K562 (cell line): Measurements from ENCODE around the gene DOCK1. TPM values are rescaled to one million over a fixed set of nuclear protein-coding genes. Genes with fewer than 3 reads are reported as not detected.

ENCODE experiments used
- PHB2 ChIP-seq: fragments of 450-650 bp; IDR thresholded peaks from 2 replicates; pipeline ENCODE4 v1.6.1; 2017; ENCODE audit warnings: low read depth
- POLR2G ChIP-seq: fragments of 200-400 bp; formaldehyde crosslinking; IDR thresholded peaks from 2 replicates; pipeline ENCODE4 v1.6.1; 2017; ENCODE audit warnings: low read depth, mild to moderate bottlenecking, antibody characterized with exemption, low read length, moderate library complexity
- polyA plus RNA-seq, 8 experiments: library from polyadenylated mRNA; depleted of rRNA in 4 of 8; stranded (reverse) in 5 of 8; unstranded in 3 of 8; fragments of >200 nt; fragmentation: Nextera tagmentation in 2 of 8; fragmentation: Illumina TruSeq in 1 of 8; extraction: Ambion mirVana in 2 of 8; extraction: Trizol in 1 of 8; gene quantifications; 2 replicates each; pipeline versions ENCODE4 v1.2.1 to v1.2.3, GENCODE V29; 2011 to 2014; ENCODE audit warnings: inconsistent platforms in 1 of 8, missing spikeins in 1 of 8
- total RNA-seq, 7 experiments: library from RNA; depleted of rRNA in 6 of 7; stranded (reverse); fragments of >200 nt in 6 of 7; fragmentation: Illumina TruSeq in 2 of 7; extraction: Trizol in 2 of 7; gene quantifications; 2 replicates each; pipeline versions ENCODE4 v1.2.1 to v1.2.3, GENCODE V29; 2011 to 2021; ENCODE audit warnings: low replicate concordance in 1 of 7
- TF ChIP-seq, protein P1 (sequence below): sonication (generic); formaldehyde crosslinking; IDR thresholded peaks from 2 replicates; pipeline ENCODE4 v1.8.1; 2023; ENCODE audit warnings: mild to moderate bottlenecking, missing genetic modification reagents
- TF ChIP-seq, protein P2 (sequence below), 2 experiments: fragments of 450-650 bp in 1 of 2; IDR thresholded peaks; 2 replicates each; pipeline ENCODE4 v1.6.1; 2011 to 2017; ENCODE audit warnings: low read depth in 2 of 2, antibody characterized with exemption in 1 of 2, borderline replicate concordance in 1 of 2, low read length in 1 of 2, mild to moderate bottlenecking in 1 of 2, mixed read lengths in 1 of 2; ENCODE audit not compliant: control insufficient read depth in 1 of 2

The DOCK1 gene
- total and polyA plus RNA-seq, 9 of the 15 experiments (the other 6 are each of a cell fraction or from before 2014, with no cell fraction given) = 0.31 TPM; not detected in 8

GRCh38 chr10:127151541-127151940, 246.3 kb downstream of the DOCK1 start (continued):
- TF ChIP-seq, protein P1, sequence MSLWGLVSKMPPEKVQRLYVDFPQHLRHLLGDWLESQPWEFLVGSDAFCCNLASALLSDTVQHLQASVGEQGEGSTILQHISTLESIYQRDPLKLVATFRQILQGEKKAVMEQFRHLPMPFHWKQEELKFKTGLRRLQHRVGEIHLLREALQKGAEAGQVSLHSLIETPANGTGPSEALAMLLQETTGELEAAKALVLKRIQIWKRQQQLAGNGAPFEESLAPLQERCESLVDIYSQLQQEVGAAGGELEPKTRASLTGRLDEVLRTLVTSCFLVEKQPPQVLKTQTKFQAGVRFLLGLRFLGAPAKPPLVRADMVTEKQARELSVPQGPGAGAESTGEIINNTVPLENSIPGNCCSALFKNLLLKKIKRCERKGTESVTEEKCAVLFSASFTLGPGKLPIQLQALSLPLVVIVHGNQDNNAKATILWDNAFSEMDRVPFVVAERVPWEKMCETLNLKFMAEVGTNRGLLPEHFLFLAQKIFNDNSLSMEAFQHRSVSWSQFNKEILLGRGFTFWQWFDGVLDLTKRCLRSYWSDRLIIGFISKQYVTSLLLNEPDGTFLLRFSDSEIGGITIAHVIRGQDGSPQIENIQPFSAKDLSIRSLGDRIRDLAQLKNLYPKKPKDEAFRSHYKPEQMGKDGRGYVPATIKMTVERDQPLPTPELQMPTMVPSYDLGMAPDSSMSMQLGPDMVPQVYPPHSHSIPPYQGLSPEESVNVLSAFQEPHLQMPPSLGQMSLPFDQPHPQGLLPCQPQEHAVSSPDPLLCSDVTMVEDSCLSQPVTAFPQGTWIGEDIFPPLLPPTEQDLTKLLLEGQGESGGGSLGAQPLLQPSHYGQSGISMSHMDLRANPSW = no peak
- TF ChIP-seq PHB2 (no peak), POLR2G (no peak)
- TF ChIP-seq, protein P2, sequence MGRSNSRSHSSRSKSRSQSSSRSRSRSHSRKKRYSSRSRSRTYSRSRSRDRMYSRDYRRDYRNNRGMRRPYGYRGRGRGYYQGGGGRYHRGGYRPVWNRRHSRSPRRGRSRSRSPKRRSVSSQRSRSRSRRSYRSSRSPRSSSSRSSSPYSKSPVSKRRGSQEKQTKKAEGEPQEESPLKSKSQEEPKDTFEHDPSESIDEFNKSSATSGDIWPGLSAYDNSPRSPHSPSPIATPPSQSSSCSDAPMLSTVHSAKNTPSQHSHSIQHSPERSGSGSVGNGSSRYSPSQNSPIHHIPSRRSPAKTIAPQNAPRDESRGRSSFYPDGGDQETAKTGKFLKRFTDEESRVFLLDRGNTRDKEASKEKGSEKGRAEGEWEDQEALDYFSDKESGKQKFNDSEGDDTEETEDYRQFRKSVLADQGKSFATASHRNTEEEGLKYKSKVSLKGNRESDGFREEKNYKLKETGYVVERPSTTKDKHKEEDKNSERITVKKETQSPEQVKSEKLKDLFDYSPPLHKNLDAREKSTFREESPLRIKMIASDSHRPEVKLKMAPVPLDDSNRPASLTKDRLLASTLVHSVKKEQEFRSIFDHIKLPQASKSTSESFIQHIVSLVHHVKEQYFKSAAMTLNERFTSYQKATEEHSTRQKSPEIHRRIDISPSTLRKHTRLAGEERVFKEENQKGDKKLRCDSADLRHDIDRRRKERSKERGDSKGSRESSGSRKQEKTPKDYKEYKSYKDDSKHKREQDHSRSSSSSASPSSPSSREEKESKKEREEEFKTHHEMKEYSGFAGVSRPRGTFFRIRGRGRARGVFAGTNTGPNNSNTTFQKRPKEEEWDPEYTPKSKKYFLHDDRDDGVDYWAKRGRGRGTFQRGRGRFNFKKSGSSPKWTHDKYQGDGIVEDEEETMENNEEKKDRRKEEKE (IDR thresholded peaks at IDR 0.05; ENCODE audit: borderline replicate concordance in 1 of 2, control insufficient read depth in 1 of 2, low read depth in 2 of 2, low read length in 1 of 2) = no peak
